ENCODE results near the gene PIK3C3.

- TF ChIP-seq, protein P1, sequence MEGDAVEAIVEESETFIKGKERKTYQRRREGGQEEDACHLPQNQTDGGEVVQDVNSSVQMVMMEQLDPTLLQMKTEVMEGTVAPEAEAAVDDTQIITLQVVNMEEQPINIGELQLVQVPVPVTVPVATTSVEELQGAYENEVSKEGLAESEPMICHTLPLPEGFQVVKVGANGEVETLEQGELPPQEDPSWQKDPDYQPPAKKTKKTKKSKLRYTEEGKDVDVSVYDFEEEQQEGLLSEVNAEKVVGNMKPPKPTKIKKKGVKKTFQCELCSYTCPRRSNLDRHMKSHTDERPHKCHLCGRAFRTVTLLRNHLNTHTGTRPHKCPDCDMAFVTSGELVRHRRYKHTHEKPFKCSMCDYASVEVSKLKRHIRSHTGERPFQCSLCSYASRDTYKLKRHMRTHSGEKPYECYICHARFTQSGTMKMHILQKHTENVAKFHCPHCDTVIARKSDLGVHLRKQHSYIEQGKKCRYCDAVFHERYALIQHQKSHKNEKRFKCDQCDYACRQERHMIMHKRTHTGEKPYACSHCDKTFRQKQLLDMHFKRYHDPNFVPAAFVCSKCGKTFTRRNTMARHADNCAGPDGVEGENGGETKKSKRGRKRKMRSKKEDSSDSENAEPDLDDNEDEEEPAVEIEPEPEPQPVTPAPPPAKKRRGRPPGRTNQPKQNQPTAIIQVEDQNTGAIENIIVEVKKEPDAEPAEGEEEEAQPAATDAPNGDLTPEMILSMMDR (IDR thresholded peaks at IDR 0.05; ENCODE audit: low read depth, low read length, missing input control): no peak
- no peak for TF ChIP-seq YY1 (IDR thresholded peaks at IDR 0.05)
- no peak for TF ChIP-seq RAD21 (IDR thresholded peaks at IDR 0.05)
- TF ChIP-seq RXRA (IDR thresholded peaks at IDR 0.05): no peak
- TF ChIP-seq JUND (IDR thresholded peaks at IDR 0.05): no peak
- TF ChIP-seq, protein P2, sequence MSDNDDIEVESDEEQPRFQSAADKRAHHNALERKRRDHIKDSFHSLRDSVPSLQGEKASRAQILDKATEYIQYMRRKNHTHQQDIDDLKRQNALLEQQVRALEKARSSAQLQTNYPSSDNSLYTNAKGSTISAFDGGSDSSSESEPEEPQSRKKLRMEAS (IDR thresholded peaks at IDR 0.05): no peak
- no peak for TF ChIP-seq GABPA (IDR thresholded peaks at IDR 0.05 in 1 of 2, conservative IDR thresholded peaks at IDR 0.05 in 1 of 2)
- TF ChIP-seq, protein P3, sequence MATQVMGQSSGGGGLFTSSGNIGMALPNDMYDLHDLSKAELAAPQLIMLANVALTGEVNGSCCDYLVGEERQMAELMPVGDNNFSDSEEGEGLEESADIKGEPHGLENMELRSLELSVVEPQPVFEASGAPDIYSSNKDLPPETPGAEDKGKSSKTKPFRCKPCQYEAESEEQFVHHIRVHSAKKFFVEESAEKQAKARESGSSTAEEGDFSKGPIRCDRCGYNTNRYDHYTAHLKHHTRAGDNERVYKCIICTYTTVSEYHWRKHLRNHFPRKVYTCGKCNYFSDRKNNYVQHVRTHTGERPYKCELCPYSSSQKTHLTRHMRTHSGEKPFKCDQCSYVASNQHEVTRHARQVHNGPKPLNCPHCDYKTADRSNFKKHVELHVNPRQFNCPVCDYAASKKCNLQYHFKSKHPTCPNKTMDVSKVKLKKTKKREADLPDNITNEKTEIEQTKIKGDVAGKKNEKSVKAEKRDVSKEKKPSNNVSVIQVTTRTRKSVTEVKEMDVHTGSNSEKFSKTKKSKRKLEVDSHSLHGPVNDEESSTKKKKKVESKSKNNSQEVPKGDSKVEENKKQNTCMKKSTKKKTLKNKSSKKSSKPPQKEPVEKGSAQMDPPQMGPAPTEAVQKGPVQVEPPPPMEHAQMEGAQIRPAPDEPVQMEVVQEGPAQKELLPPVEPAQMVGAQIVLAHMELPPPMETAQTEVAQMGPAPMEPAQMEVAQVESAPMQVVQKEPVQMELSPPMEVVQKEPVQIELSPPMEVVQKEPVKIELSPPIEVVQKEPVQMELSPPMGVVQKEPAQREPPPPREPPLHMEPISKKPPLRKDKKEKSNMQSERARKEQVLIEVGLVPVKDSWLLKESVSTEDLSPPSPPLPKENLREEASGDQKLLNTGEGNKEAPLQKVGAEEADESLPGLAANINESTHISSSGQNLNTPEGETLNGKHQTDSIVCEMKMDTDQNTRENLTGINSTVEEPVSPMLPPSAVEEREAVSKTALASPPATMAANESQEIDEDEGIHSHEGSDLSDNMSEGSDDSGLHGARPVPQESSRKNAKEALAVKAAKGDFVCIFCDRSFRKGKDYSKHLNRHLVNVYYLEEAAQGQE (IDR thresholded peaks at IDR 0.05): no peak
- TF ChIP-seq, protein P4, sequence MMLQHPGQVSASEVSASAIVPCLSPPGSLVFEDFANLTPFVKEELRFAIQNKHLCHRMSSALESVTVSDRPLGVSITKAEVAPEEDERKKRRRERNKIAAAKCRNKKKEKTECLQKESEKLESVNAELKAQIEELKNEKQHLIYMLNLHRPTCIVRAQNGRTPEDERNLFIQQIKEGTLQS (IDR thresholded peaks at IDR 0.05): no peak
- no peak for TF ChIP-seq TAF1 (conservative IDR thresholded peaks at IDR 0.05)
- no peak for TF ChIP-seq FOXA1 (IDR thresholded peaks at IDR 0.05)
- TF ChIP-seq EGR1 (IDR thresholded peaks at IDR 0.05; ENCODE audit: low read depth in 2 of 2): no peak
Observed at GRCh38 chr18:41921770-41922169, 33.3 kb upstream of the PIK3C3 start.
